SK-N-SH (cell line): ENCODE results near the gene TRMU. TPM values are rescaled to one million over a fixed set of nuclear protein-coding genes. Genes with fewer than 3 reads are reported as not detected.

Source experiments
- CTCF ChIA-PET: fragments of 300-600, 350-600 bp; formaldehyde crosslinking; extraction: SDS; loops from one replicate; lab custom pipeline; 2021; lab: Yijun Ruan, JAX
- POLR2A ChIA-PET: fragments of 350-600 bp; sonication (Branson Sonifier 250); formaldehyde crosslinking; extraction: SDS; loops from one replicate; lab custom pipeline; 2020; ENCODE audit warnings: antibody characterized with exemption, inconsistent platforms; lab: Yijun Ruan, JAX
- DNase-seq: peaks from one replicate; pipeline ENCODE4 v3.0.0; 2012
- H2AFZ ChIP-seq: fragments of 200-600 bp; sonication (generic); 2 replicates; pipeline ENCODE4 v1.8.1; 2016; ENCODE audit warnings: antibody characterized with exemption, mild to moderate bottlenecking, low read depth
- H3F3A ChIP-seq: fragments of 200-600 bp; sonication (generic); replicated peaks from 2 replicates; pipeline ENCODE3; 2016; ENCODE audit warnings: antibody characterized with exemption, mild to moderate bottlenecking; ENCODE audit not compliant: insufficient read depth
- H3K27ac ChIP-seq, 2 experiments: fragments of 200-500 bp in 1 of 2; fragments of 200-600 bp in 1 of 2; sonication (Bioruptor generic) in 1 of 2; sonication (generic), shearing (Covaris generic) in 1 of 2; 2 replicates each; pipeline versions ENCODE4 v1.5.1 to v1.6.1; 2014 to 2016; ENCODE audit warnings: low read depth in 2 of 2, inconsistent platforms in 1 of 2, low read length in 1 of 2, mild to moderate bottlenecking in 1 of 2, mixed read lengths in 1 of 2
- H3K27me3 ChIP-seq: fragments of 200-600 bp; sonication (generic), shearing (Covaris generic); 2 replicates; pipeline ENCODE4 v1.6.1; 2016; ENCODE audit warnings: mixed run types; ENCODE audit not compliant: insufficient read depth
- H3K36me3 ChIP-seq, 2 experiments: fragments of 200-500 bp in 1 of 2; fragments of 200-600 bp in 1 of 2; sonication (Bioruptor generic) in 1 of 2; sonication (generic) in 1 of 2; replicated peaks in 1 of 2; 2 replicates each; pipeline versions ENCODE3 to v1.5.1; 2014 to 2016; ENCODE audit warnings: low read length in 1 of 2, mild to moderate bottlenecking in 1 of 2; ENCODE audit not compliant: insufficient read depth in 2 of 2, control insufficient read depth in 1 of 2
- H3K4me1 ChIP-seq, 2 experiments: fragments of 200-500 bp in 1 of 2; fragments of 200-600 bp in 1 of 2; sonication (Bioruptor generic) in 1 of 2; sonication (generic), shearing (Covaris generic) in 1 of 2; 2 replicates each; pipeline versions ENCODE4 v1.5.1 to v1.6.1; 2014 to 2016; ENCODE audit warnings: low read depth in 1 of 2, low read length in 1 of 2, mixed run types in 1 of 2; ENCODE audit not compliant: insufficient read depth in 2 of 2, control insufficient read depth in 1 of 2
- H3K4me2 ChIP-seq: fragments of 200-600 bp; sonication (generic), shearing (Covaris generic); 2 replicates; pipeline ENCODE4 v1.6.1; 2017; ENCODE audit warnings: mixed run types
- H3K4me3 ChIP-seq, 2 experiments: fragments of 200-500 bp in 1 of 2; fragments of 200-600 bp in 1 of 2; sonication (Bioruptor generic) in 1 of 2; sonication (generic), shearing (Covaris generic) in 1 of 2; 2 replicates each; pipeline versions ENCODE4 v1.5.1 to v1.8.1; 2014 to 2016; ENCODE audit warnings: low read depth in 2 of 2, inconsistent platforms in 1 of 2, low read length in 1 of 2, mild to moderate bottlenecking in 1 of 2, mixed read lengths in 1 of 2, moderate library complexity in 1 of 2
- H3K79me2 ChIP-seq: fragments of 200-600 bp; sonication (generic); 2 replicates; pipeline ENCODE4 v1.8.1; 2017; ENCODE audit warnings: mild to moderate bottlenecking; ENCODE audit not compliant: insufficient read depth
- H3K9ac ChIP-seq: fragments of 200-600 bp; sonication (generic); 2 replicates; pipeline ENCODE4 v1.6.1; 2017; ENCODE audit warnings: mixed run types
- H3K9me2 ChIP-seq: fragments of 200-600 bp; sonication (generic); 2 replicates; pipeline ENCODE4 v1.6.1; 2017; ENCODE audit warnings: mixed run types
- H3K9me3 ChIP-seq: fragments of 200-600 bp; sonication (generic); 2 replicates; pipeline ENCODE4 v1.6.1; 2017; ENCODE audit warnings: mixed run types, mild to moderate bottlenecking, moderate library complexity
- H4K20me1 ChIP-seq: fragments of 200-600 bp; sonication (generic); 2 replicates; pipeline ENCODE4 v1.6.1; 2017; ENCODE audit warnings: mild to moderate bottlenecking, mixed run types; ENCODE audit not compliant: insufficient read depth
- EP300 ChIP-seq, 2 experiments: IDR thresholded peaks; 2 replicates each; pipeline versions ENCODE4 v1.4.0 to v1.6.1; 2012; ENCODE audit warnings: borderline replicate concordance in 1 of 2, low read depth in 1 of 2, low read length in 1 of 2
- FOSL2 ChIP-seq: IDR thresholded peaks from 2 replicates; pipeline ENCODE4 v1.4.0; 2012; ENCODE audit warnings: low read depth, mild to moderate bottlenecking, moderate library complexity, borderline replicate concordance
- FOXJ3 ChIP-seq: sonication (generic); formaldehyde crosslinking; IDR thresholded peaks from 2 replicates; pipeline ENCODE4 v1.5.1; 2020; ENCODE audit warnings: mild to moderate bottlenecking, missing genetic modification reagents
- GABPA ChIP-seq: IDR thresholded peaks from 2 replicates; pipeline ENCODE4 v1.4.0; 2012; ENCODE audit warnings: low read depth, mild to moderate bottlenecking
- MAX ChIP-seq: IDR thresholded peaks from 2 replicates; pipeline ENCODE4 v1.4.0; 2012; ENCODE audit warnings: low read depth
- MEF2A ChIP-seq: IDR thresholded peaks from 2 replicates; pipeline ENCODE4 v1.4.0; 2012; ENCODE audit warnings: low read depth, borderline replicate concordance
- MXI1 ChIP-seq: IDR thresholded peaks from 2 replicates; pipeline ENCODE4 v1.6.1; 2012; ENCODE audit warnings: mild to moderate bottlenecking, low read depth, low read length, improper control_type of control experiment
- NRF1 ChIP-seq: IDR thresholded peaks from 2 replicates; pipeline ENCODE4 v1.6.1; 2012; ENCODE audit warnings: low read depth, mild to moderate bottlenecking, low read length
- TAF1 ChIP-seq: IDR thresholded peaks from 2 replicates; pipeline ENCODE4 v1.6.1; 2012; ENCODE audit warnings: low read depth, mild to moderate bottlenecking, low read length, moderate library complexity, borderline replicate concordance
- TCF12 ChIP-seq: IDR thresholded peaks from 2 replicates; pipeline ENCODE4 v1.4.0; 2012
- TEAD4 ChIP-seq: IDR thresholded peaks from 2 replicates; pipeline ENCODE4 v1.4.0; 2012; ENCODE audit warnings: mild to moderate bottlenecking, borderline replicate concordance; ENCODE audit not compliant: insufficient read depth
- USF1 ChIP-seq: IDR thresholded peaks from 2 replicates; pipeline ENCODE4 v1.4.0; 2012; ENCODE audit warnings: low read depth, borderline replicate concordance
- YY1 ChIP-seq: IDR thresholded peaks from 2 replicates; pipeline ENCODE4 v1.4.0; 2012; ENCODE audit warnings: low read depth, mild to moderate bottlenecking
- WGBS: methylation state at CpG from one replicate; pipeline ENCODE4 v1.1.6; 2017; ENCODE audit warnings: low lambda C conversion rate; 5-methylcytosine and 5-hydroxymethylcytosine counted together
- polyA plus RNA-seq, 3 experiments: library from polyadenylated mRNA; depleted of rRNA; stranded (reverse); fragments of >200 nt; gene quantifications; 2 replicates each; pipeline ENCODE4 v1.2.3, GENCODE V29; 2012

The TRMU gene
- polyA plus RNA-seq, 1 of the 3 experiments (the other 2 are of a cell fraction) = 47.1 TPM

GRCh38 chr22:46360097-46360496 lies 24.6 kb downstream of the TRMU start:
- Histone ChIP-seq H3K9me3 (no peaks in the 10 kb centered on the region), H3K27ac (no peak overlapping the region), H3K4me2 (no peak overlapping the region), H3K4me3 (no peak overlapping the region), H3F3A (peaks cover 5% of the 10 kb centered on the region), H3K79me2 (no peaks in the 10 kb centered on the region), H4K20me1 (peaks cover 5% of the 10 kb centered on the region; the same call in 1 of the 2 replicates), H3K9ac (no peak overlapping the region), H3K36me3 (peaks cover 0 to 20% of the 10 kb centered on the region in 2 experiments), H2AFZ (no peak overlapping the region), H3K27me3 (no peaks in the 10 kb centered on the region), H3K9me2 (no peaks in the 10 kb centered on the region), H3K4me1 (no peaks in the 10 kb centered on the region)
- TF ChIP-seq USF1 (no peak), YY1 (no peak), TCF12 (no peak), EP300 (IDR thresholded peaks at IDR 0.05; ENCODE audit: borderline replicate concordance in 1 of 2, low read depth in 1 of 2, low read length in 1 of 2) (no peak), MAX (no peak), GABPA (no peak)
- DNase-seq = no peak
- ChIA-PET POLR2A (no interaction called here), CTCF (interaction anchor here (8.4 kb wide), 1 partner anchor 182 kb away, joined by 70 read pairs; no protein-coding TSS in a partner anchor)
- WGBS = 90% methylated on average over 5 of the region's 5 CpGs

GRCh38 chr22:46360891-46361290 lies 25.4 kb downstream of the TRMU start:
- CTCF ChIA-PET = no interaction called here
- Histone ChIP-seq H4K20me1 (0 out of 2 replicates have a peak, but pooled peaks cover under 1% of the 10 kb centered on the region), H3K9me3 (no peaks in the 10 kb centered on the region), H3K27me3 (no peaks in the 10 kb centered on the region), H3F3A (peaks cover 5% of the 10 kb centered on the region), H3K4me1 (no peaks in the 10 kb centered on the region), H3K9ac (no peak overlapping the region), H2AFZ (no peak overlapping the region)
- no peak for TF ChIP-seq MAX
- no peak for TF ChIP-seq FOXJ3
- no peak for TF ChIP-seq FOSL2
- TF ChIP-seq TEAD4 = no peak
- TF ChIP-seq TCF12 = no peak
- TF ChIP-seq NRF1 = no peak
- no peak for TF ChIP-seq MXI1
- TF ChIP-seq TAF1 = no peak
- no peak for TF ChIP-seq MEF2A
- TF ChIP-seq, all 33 proteins: peak for 0
- Histone ChIP-seq H3K36me3 (peaks cover 0 to 15% of the 10 kb centered on the region in 2 experiments), H3K27ac (no peak overlapping the region), H3K79me2 (no peaks in the 10 kb centered on the region), H3K9me2 (no peaks in the 10 kb centered on the region), H3K4me3 (no peak overlapping the region), H3K4me2 (no peak overlapping the region)
- POLR2A ChIA-PET = interaction anchor here (0.6 kb wide), 1 partner anchor 10 kb away, joined by 3 read pairs; no protein-coding TSS in a partner anchor
- DNase-seq = no peak
- WGBS = 91% methylated on average over 10 of the region's 10 CpGs
